Natural killer cell (primary cell): ENCODE results near the gene TMEM114. TPM values are rescaled to one million over a fixed set of nuclear protein-coding genes. Genes with fewer than 3 reads are reported as not detected.
A peak's percentile ranks its signal among the peaks of the same experiment; 100 is the strongest.

ENCODE experiments used
- ATAC-seq, 3 donors: fragments of 150-1000 bp in 2 of 3; fragments of 200-7000 bp in 1 of 3; cut with Tn5 transposase; 1 replicate in 1 of 3; 2 replicates in 2 of 3; pipeline ENCODE4 v1.10.0; 2021; ENCODE audit warnings: mild to moderate bottlenecking in 2 of 3, moderate library complexity in 2 of 3
- DNase-seq, 2 donors: peaks; one replicate each; pipeline versions ENCODE4 v3.0.0 to v3.0.0-alpha.2; 2013 to 2021; ENCODE audit warnings: mixed read lengths in 1 of 2
- H3K27ac ChIP-seq: one replicate; pipeline ENCODE4 v1.5.1; 2013; ENCODE audit warnings: mild to moderate bottlenecking, low read length
- H3K27me3 ChIP-seq: one replicate; pipeline ENCODE4 v1.6.1; 2013; ENCODE audit warnings: low read length; ENCODE audit not compliant: control insufficient read depth, insufficient read depth
- H3K36me3 ChIP-seq: one replicate; pipeline ENCODE4 v1.6.1; 2013; ENCODE audit warnings: low read length; ENCODE audit not compliant: control insufficient read depth, insufficient read depth
- H3K4me1 ChIP-seq: one replicate; pipeline ENCODE4 v1.6.1; 2013; ENCODE audit warnings: low read length; ENCODE audit not compliant: control insufficient read depth, insufficient read depth
- H3K4me3 ChIP-seq: one replicate; pipeline ENCODE4 v1.5.1; 2013; ENCODE audit warnings: low read length
- H3K9me3 ChIP-seq: one replicate; pipeline ENCODE4 v1.6.1; 2013; ENCODE audit warnings: low read length; ENCODE audit not compliant: control insufficient read depth, insufficient read depth
- H3K27ac Mint-ChIP-seq, 2 donors: one replicate each; pipeline ENCODE4 v1.8.0; 2022; ENCODE audit warnings: mild to moderate bottlenecking in 2 of 2, mixed read lengths in 2 of 2, moderate library complexity in 1 of 2
- H3K27me3 Mint-ChIP-seq, 2 donors: one replicate each; pipeline ENCODE4 v1.8.0; 2022; ENCODE audit warnings: low read depth in 2 of 2, mixed read lengths in 2 of 2
- H3K36me3 Mint-ChIP-seq: one replicate; pipeline ENCODE4 v1.8.0; 2022; ENCODE audit warnings: mixed read lengths
- H3K4me1 Mint-ChIP-seq, 2 donors: one replicate each; pipeline ENCODE4 v1.8.0; 2022; ENCODE audit warnings: mixed read lengths in 2 of 2
- H3K4me3 Mint-ChIP-seq: one replicate; pipeline ENCODE4 v1.8.0; 2022; ENCODE audit warnings: mild to moderate bottlenecking, moderate library complexity, mixed read lengths
- H3K9me3 Mint-ChIP-seq, 2 donors: one replicate each; pipeline ENCODE4 v1.8.0; 2022; ENCODE audit warnings: mixed read lengths in 2 of 2
- WGBS: methylation state at CpG from one replicate; pipeline ENCODE4 v1.1.7; 2013; ENCODE audit warnings: missing lambda C conversion rate; ENCODE audit not compliant: insufficient coverage; 5-methylcytosine and 5-hydroxymethylcytosine counted together
- intact Hi-C: fragments of 100-400 bp; cut with micrococcal nuclease; formaldehyde crosslinking; loops from one replicate; pipeline ENCODE4 v1.14.2; 2022
- total RNA-seq, 4 donors: library from RNA; stranded (reverse); fragments of 120-200 nt in 1 of 4; gene quantifications; one replicate each; pipeline versions ENCODE4 v1.2.3 to v1.2.4, GENCODE V29; 2013 to 2022
- TF ChIP-seq, protein P1 (sequence below): fragments of 200-600 bp; IDR thresholded peaks from one replicate; pipeline ENCODE4 v1.8.0; 2022; ENCODE audit warnings: antibody characterized with exemption

Gene TMEM114
- total RNA-seq, 3 donors from 2014 or later (not counting 1 experiment from before 2014, with no cell fraction given), result not detected

GRCh38 chr16:8626946-8627345, 36.6 kb upstream of the TMEM114 start:
- no peak overlapping the region for H3K4me3 ChIP-seq
- 92% methylated on average over 8 of the region's 8 CpGs for WGBS

DNA sequence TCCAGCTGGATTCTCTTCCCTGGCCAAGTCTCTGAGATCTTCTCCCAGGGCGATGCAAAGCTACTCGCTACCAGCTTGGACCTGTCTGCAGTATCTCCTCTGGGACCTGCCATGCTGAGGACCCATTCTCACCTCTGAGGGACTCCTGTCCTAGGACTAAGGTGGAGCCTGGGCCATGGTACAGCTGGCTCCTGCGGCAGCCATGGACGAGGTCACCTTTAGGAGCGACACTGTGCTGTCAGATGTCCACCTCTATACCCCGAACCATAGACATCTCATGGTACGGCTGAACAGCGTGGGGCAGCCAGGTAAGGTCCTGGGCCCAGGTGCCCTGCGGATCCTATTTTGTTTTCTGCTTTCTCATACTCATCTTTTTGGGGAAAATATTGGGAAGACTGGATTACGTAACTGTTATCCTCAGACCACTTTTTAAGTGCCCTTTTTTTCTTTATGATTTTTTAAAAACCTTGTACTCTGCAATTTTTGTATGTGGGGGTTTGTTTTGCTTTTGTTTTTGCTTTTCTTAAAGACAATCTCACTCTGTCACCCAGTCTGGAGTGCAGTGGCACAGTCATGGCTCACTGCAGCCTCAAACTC, 35.3 kb upstream of the TMEM114 start:
- no peaks in the 10 kb centered on the region for H3K27me3 ChIP-seq
- H3K36me3 Mint-ChIP-seq, result peaks cover 20% of the 10 kb centered on the region
- no peak overlapping the region for H3K4me3 ChIP-seq
- no peaks in the 10 kb centered on the region for H3K9me3 Mint-ChIP-seq
- peaks cover 13% of the 10 kb centered on the region for H3K4me1 ChIP-seq
- intact Hi-C loops, result no loop called here
- H3K27ac Mint-ChIP-seq, result no peak overlapping the region
- no peak for ATAC-seq
- H3K9me3 ChIP-seq, result no peaks in the 10 kb centered on the region
- peaks cover 45% of the 10 kb centered on the region for H3K36me3 ChIP-seq
- H3K4me3 Mint-ChIP-seq, result no peak overlapping the region
- TF ChIP-seq, protein P1, sequence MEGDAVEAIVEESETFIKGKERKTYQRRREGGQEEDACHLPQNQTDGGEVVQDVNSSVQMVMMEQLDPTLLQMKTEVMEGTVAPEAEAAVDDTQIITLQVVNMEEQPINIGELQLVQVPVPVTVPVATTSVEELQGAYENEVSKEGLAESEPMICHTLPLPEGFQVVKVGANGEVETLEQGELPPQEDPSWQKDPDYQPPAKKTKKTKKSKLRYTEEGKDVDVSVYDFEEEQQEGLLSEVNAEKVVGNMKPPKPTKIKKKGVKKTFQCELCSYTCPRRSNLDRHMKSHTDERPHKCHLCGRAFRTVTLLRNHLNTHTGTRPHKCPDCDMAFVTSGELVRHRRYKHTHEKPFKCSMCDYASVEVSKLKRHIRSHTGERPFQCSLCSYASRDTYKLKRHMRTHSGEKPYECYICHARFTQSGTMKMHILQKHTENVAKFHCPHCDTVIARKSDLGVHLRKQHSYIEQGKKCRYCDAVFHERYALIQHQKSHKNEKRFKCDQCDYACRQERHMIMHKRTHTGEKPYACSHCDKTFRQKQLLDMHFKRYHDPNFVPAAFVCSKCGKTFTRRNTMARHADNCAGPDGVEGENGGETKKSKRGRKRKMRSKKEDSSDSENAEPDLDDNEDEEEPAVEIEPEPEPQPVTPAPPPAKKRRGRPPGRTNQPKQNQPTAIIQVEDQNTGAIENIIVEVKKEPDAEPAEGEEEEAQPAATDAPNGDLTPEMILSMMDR, result no peak
- H3K4me1 Mint-ChIP-seq, result peaks cover 11 to 19% of the 10 kb centered on the region in 2 donors
- WGBS, result 97% methylated on average over 10 of the region's 10 CpGs
- no peak overlapping the region for H3K27ac ChIP-seq
- no peak for DNase-seq
- H3K27me3 Mint-ChIP-seq, result no peaks in the 10 kb centered on the region

More at GRCh38 chr16:8626946-8627345, 36.6 kb upstream of the TMEM114 start:
- no peak for DNase-seq
- no peaks in the 10 kb centered on the region for H3K9me3 ChIP-seq
- Mint-ChIP-seq H3K36me3 (peaks cover 20% of the 10 kb centered on the region), H3K27me3 (no peaks in the 10 kb centered on the region), H3K4me3 (no peak overlapping the region), H3K27ac (peak overlapping the region in 1 of 2 donors; percentile 33), H3K9me3 (no peaks in the 10 kb centered on the region), H3K4me1 (peaks cover 9 to 17% of the 10 kb centered on the region in 2 donors)
- H3K4me1 ChIP-seq, result peaks cover 8% of the 10 kb centered on the region
- peaks cover 56% of the 10 kb centered on the region for H3K36me3 ChIP-seq
- intact Hi-C loops, result no loop called here
- TF ChIP-seq, protein P1, result no peak
- no peaks in the 10 kb centered on the region for H3K27me3 ChIP-seq
- H3K27ac ChIP-seq, result no peak overlapping the region
- no peak for ATAC-seq

- Mint-ChIP-seq H3K4me1 (peaks cover 11 to 14% of the 10 kb centered on the region in 2 donors), H3K4me3 (peak overlapping the region; percentile 55), H3K27me3 (peaks cover 0 to 11% of the 10 kb centered on the region in 2 donors), H3K9me3 (no peaks in the 10 kb centered on the region), H3K27ac (no peak overlapping the region), H3K36me3 (peaks cover 14% of the 10 kb centered on the region)
- DNase-seq, result no peak
- H3K36me3 ChIP-seq, result peaks cover 25% of the 10 kb centered on the region
- H3K27me3 ChIP-seq, result no peaks in the 10 kb centered on the region
- TF ChIP-seq, protein P1, result no peak
- H3K4me1 ChIP-seq, result peaks cover 13% of the 10 kb centered on the region
- no peak for ATAC-seq
- no peaks in the 10 kb centered on the region for H3K9me3 ChIP-seq
- no peak overlapping the region for H3K4me3 ChIP-seq
- intact Hi-C loops, result loop anchor here (5.0 kb wide), 1 partner anchor 49 kb away; the partner anchor contains the start of gene ABAT
- no peak overlapping the region for H3K27ac ChIP-seq
Measured at GRCh38 chr16:8623634-8624033, 33.3 kb upstream of the TMEM114 start.

- peaks cover 6% of the 10 kb centered on the region for H3K36me3 Mint-ChIP-seq
- peaks cover 12% of the 10 kb centered on the region for H3K36me3 ChIP-seq
Measured at GRCh38 chr16:8622315-8622656, 32.0 kb upstream of the TMEM114 start.

More at GRCh38 chr16:8622315-8622656, 32.0 kb upstream of the TMEM114 start:
- Mint-ChIP-seq H3K4me1 (peaks cover 11 to 14% of the 10 kb centered on the region in 2 donors), H3K27me3 (peaks cover 0 to 23% of the 10 kb centered on the region in 2 donors), H3K27ac (peak overlapping the region; percentile 73 to 87), H3K4me3 (peak overlapping the region; percentile 88), H3K9me3 (no peaks in the 10 kb centered on the region)
- Histone ChIP-seq H3K27ac (no peak overlapping the region), H3K9me3 (no peaks in the 10 kb centered on the region), H3K4me3 (peak overlapping the region; percentile 97), H3K27me3 (no peaks in the 10 kb centered on the region), H3K4me1 (peaks cover 13% of the 10 kb centered on the region)
- DNase-seq (peak in 1 of 2 donors; percentile 15), ATAC-seq (no peak)
- TF ChIP-seq, protein P1, result no peak
- WGBS, result 3% methylated on average over 2 of the region's 4 CpGs
- intact Hi-C loops, result loop anchor here (5.0 kb wide), 1 partner anchor 50 kb away; the partner anchor contains the start of gene ABAT
